Measurements from ENCODE around the gene FBLN1. TPM values are rescaled to one million over a fixed set of nuclear protein-coding genes. Genes with fewer than 3 reads are reported as not detected.
"Not testable (repeated sequence)": the region's sequence is repeated elsewhere in the genome, so short reads cannot be mapped to it uniquely, and the experiment has no call there.

Gene FBLN1
- total RNA-seq, 2 donors from 2014 or later = 587 to 972 TPM

GRCh38 chr22:45537734-45538181 lies 35.1 kb downstream of the FBLN1 start:
- Histone ChIP-seq H3K27ac (peak overlapping the region; percentile 83), H3K27me3 (replicated peaks; ENCODE audit: insufficient read depth) (no peaks in the 10 kb centered on the region), H3K9me3 (no peaks in the 10 kb centered on the region), H3K4me1 (ENCODE audit: control insufficient read depth in 1 of 2, low read depth in 2 of 2) (peaks cover 13 to 54% of the 10 kb centered on the region in 2 donors), H3K4me3 (peak overlapping the region; percentile 60), H3K36me3 (peaks cover 17% of the 10 kb centered on the region)
- ATAC-seq (ENCODE audit: insufficient number of reproducible peaks, low FRiP score, low read depth) (peak; percentile 64), DNase-seq (ENCODE audit: low spot score) (no peak)
- no peak for TF ChIP-seq CTCF (IDR thresholded peaks at IDR 0.05)

GRCh38 chr22:45538281-45538680 lies 35.6 kb downstream of the FBLN1 start:
- no peak for TF ChIP-seq CTCF (IDR thresholded peaks at IDR 0.05)
- H3K27ac ChIP-seq = peak overlapping the region; percentile 83
- ATAC-seq (ENCODE audit: insufficient number of reproducible peaks, low FRiP score, low read depth) (peak; percentile 61), DNase-seq (ENCODE audit: low spot score) (no peak)
- no peaks in the 10 kb centered on the region for H3K27me3 ChIP-seq (replicated peaks; ENCODE audit: insufficient read depth)
- peaks cover 18% of the 10 kb centered on the region for H3K36me3 ChIP-seq
- peaks cover 13 to 59% of the 10 kb centered on the region in 2 donors for H3K4me1 ChIP-seq (ENCODE audit: control insufficient read depth in 1 of 2, low read depth in 2 of 2)
- H3K4me3 ChIP-seq = peak overlapping the region; percentile 60
- H3K9me3 ChIP-seq = no peaks in the 10 kb centered on the region

GRCh38 chr22:45540122-45540521 lies 37.4 kb downstream of the FBLN1 start:
- DNase-seq (ENCODE audit: low spot score) (no peak), ATAC-seq (ENCODE audit: insufficient number of reproducible peaks, low FRiP score, low read depth) (no peak)
- Histone ChIP-seq H3K9me3 (no peaks in the 10 kb centered on the region), H3K27ac (no peak overlapping the region), H3K27me3 (replicated peaks; ENCODE audit: insufficient read depth) (no peaks in the 10 kb centered on the region), H3K4me3 (no peak overlapping the region), H3K36me3 (peaks cover 18% of the 10 kb centered on the region), H3K4me1 (ENCODE audit: control insufficient read depth in 1 of 2, low read depth in 2 of 2) (peaks cover 19 to 69% of the 10 kb centered on the region in 2 donors)
- TF ChIP-seq CTCF (IDR thresholded peaks at IDR 0.05) = no peak

- no peak overlapping the region for H3K27ac ChIP-seq
- DNase-seq (ENCODE audit: low spot score) (no peak), ATAC-seq (ENCODE audit: insufficient number of reproducible peaks, low FRiP score, low read depth) (no peak)
- no peak for TF ChIP-seq CTCF (IDR thresholded peaks at IDR 0.05)
- peaks cover 18% of the 10 kb centered on the region for H3K36me3 ChIP-seq
- H3K4me1 ChIP-seq (ENCODE audit: control insufficient read depth in 1 of 2, low read depth in 2 of 2) = peaks cover 19 to 58% of the 10 kb centered on the region in 2 donors
- H3K4me3 ChIP-seq = no peak overlapping the region
- no peaks in the 10 kb centered on the region for H3K9me3 ChIP-seq
- H3K27me3 ChIP-seq (replicated peaks; ENCODE audit: insufficient read depth) = no peaks in the 10 kb centered on the region
Observed at GRCh38 chr22:45541382-45541979, 38.8 kb downstream of the FBLN1 start.

- no peaks in the 10 kb centered on the region for H3K9me3 ChIP-seq
- ATAC-seq (ENCODE audit: insufficient number of reproducible peaks, low FRiP score, low read depth) = no peak
- TF ChIP-seq CTCF (IDR thresholded peaks at IDR 0.05) = no peak
- H3K4me1 ChIP-seq (ENCODE audit: control insufficient read depth in 1 of 2, low read depth in 2 of 2) = peaks cover 15 to 52% of the 10 kb centered on the region in 2 donors
- H3K27me3 ChIP-seq (replicated peaks; ENCODE audit: insufficient read depth) = no peaks in the 10 kb centered on the region
- DNase-seq (ENCODE audit: low spot score) = no peak
- no peak overlapping the region for H3K4me3 ChIP-seq
- peak overlapping the region; percentile 35 to 37 for H3K27ac ChIP-seq
- H3K36me3 ChIP-seq = peaks cover 18% of the 10 kb centered on the region
Observed at GRCh38 chr22:45542001-45542520, 39.4 kb downstream of the FBLN1 start.

- not testable (repeated sequence) for DNase-seq (ENCODE audit: low spot score); H3K27me3 ChIP-seq (replicated peaks; ENCODE audit: insufficient read depth); ATAC-seq (ENCODE audit: insufficient number of reproducible peaks, low FRiP score, low read depth); H3K9me3 ChIP-seq; H3K4me3 ChIP-seq
- Histone ChIP-seq H3K36me3 (peaks cover 18% of the 10 kb centered on the region), H3K4me1 (ENCODE audit: control insufficient read depth in 1 of 2, low read depth in 2 of 2) (peaks cover 9 to 50% of the 10 kb centered on the region in 2 donors), H3K27ac (peak overlapping the region; percentile 35 to 37)
Observed at GRCh38 chr22:45542736-45543135, 40.1 kb downstream of the FBLN1 start.
